Retina (tissue), 1 donor: ENCODE results near the gene DSCAM.

Source experiments
- DNase-seq: peaks from one replicate; pipeline ENCODE4 v3.0.0-alpha.2; 2016

The DSCAM gene

DNA sequence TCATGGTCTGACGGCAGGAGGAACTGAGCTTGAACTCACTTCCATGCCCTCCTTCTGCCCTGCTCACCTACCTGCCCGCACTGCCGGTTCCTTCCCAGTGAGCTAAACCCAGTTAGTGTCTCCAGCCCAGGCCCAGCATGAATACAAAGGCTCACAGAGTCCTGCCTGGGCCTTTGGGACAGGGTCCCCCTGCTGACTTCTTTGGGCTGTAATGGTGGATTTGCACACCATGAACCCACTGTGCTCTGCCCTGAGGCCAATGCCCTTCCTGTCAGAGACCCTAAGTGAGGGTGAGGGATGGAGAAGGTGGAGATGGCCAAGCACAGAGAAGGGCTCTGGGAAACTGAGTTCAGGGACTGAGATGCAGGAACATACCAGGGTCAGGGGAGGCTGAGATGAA, 826.3 kb downstream of the DSCAM start:
- no peak for DNase-seq

DNA sequence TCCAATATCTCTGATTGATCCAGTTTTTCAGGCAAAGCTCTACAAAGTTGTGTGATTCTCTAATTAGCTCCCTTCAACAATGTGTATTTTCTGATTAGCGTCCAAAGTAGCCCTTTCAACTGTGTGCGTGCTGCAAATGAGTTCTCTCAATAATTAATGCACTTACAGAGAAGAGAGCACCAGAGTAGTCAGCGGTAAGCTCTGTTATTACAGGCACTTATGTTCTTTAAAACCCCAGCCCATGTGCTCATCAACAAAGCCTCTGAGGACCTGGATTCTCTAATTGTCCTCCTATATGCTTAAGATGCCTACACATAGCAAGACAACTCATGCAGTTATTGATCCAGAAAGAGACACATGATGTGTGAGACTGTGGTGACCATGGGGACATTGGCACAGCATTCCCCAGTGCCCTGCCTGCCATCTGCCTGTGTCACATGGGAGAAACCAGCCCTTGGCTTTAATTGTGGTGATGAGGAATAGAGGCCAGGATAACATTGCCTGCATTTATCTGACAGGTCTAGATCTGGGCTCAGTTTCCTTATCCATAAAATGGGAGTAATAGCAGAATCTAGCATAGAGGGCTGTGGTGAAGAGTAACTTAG, 828.0 kb downstream of the DSCAM start:
- DNase-seq, result peak; percentile 49

DNA sequence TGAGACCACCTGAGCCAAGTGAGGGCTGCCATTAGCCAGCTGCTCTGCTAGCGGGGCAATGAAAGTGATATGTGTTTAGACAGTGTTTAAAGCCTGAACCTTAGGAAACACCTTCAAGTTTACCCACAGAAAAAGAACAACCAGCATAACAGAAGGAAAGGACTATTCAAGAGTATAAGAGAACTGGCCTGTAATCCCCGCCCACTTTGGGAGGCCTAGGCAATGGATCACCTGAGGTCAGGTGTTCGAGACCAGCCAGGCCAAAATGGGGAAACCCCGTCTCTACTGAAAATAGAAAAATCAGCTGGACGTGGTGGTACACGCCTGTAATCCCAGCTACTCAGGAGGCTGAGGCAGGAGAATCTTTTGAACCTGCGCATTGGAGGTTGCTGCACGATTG, 830.3 kb downstream of the DSCAM start:
- no peak for DNase-seq

GRCh38 chr21:40016234-40016633, 830.7 kb downstream of the DSCAM start:
- no peak for DNase-seq

DNA sequence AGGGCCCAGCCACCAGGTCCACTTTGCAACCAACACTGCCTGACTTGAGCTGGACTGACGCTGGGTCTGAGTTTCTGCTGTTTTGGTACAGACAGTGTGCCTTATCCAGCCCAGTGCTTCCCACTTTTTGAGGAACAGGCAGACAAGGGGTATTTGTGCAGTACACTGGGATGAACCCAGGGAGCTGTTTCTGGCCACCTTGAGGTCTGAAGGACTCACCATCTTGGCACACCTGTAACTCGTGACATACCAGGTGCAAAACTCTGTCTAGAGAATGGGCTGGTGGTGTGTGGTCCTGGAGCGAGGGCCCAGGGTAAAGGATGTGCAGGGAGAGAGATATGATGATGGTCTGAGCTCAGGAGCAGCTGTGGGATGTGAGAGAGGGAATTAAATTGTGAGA, 831.1 kb downstream of the DSCAM start:
- DNase-seq, result no peak

- DNase-seq, result no peak
Measured at GRCh38 chr21:40014394-40014793, 832.6 kb downstream of the DSCAM start.

DNA sequence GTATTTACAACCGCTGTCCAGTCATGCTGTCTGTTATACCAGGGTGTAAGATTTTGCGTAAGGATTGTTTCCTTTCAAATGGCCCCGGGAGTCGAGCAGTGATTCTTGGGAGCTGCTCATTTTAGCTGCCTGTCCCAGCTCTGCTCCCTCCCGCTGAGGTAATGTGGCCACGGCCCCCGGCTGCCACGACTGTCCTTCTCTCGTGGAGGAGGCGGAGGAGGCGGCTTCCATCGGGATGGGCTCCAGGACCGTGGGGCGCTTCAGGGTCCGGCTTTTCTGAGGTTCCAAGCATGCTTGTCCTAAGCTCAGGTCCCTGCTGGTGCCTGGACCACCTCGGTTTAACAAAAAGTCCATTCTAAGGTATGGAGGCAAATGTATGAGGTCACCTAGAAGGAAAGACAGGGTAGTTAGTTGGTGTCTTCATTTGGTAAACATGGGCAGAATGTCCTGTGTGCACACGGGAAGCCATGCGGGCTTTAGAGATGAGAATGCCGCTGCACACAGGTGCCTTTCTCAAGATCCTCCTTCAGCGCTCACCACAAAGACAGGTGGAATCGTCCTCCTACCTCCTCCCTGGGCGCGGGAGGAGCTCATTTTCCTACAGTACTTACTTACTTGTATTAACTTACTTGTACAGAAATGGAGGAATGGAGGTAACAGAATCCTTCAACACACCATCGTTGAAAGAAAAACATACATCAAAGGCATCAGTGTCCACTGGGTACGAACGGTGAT, 833.8 kb downstream of the DSCAM start:
- no peak for DNase-seq

DNA sequence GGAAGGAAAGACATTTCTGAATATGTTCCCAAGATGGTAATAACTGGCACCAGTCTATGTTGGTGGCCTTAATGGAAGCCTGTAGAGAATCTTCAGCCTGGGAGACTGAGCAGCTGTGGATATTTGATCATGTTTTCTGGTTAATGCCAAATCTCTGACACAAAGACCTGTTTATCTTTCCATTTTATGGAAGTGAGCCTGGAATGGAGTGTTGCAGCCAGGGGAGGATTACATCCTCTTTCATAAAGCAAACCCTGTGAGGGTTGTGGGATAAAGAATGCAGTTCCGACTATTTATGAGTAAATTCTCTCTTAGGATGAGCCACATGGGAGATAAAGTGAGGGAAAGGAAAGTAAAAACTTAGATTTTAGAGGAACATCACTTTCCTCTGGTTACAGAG, 835.6 kb downstream of the DSCAM start:
- no peak for DNase-seq

DNA sequence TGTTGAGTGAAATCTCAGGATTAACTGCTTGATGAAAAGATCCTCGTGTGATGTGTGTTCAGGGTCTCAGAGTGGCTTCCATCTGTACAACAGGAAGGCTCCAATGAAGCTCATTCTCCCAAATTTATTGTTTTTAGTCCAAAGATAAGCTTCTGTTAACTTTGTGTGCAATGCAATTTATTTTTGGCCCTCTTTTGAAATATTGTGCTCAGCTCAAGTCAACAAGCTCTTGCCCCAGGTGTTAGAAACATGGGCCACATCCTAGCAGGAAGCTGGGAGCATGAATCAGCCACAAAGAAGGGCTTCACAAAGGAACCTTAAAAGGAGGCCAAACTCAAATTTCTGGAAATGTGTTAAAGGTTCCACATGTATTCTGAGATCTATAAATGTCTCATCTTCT, 844.0 kb downstream of the DSCAM start:
- DNase-seq, result no peak

GRCh38 chr21:39984286-39984991, 862.5 kb downstream of the DSCAM start:
- no peak for DNase-seq

DNA sequence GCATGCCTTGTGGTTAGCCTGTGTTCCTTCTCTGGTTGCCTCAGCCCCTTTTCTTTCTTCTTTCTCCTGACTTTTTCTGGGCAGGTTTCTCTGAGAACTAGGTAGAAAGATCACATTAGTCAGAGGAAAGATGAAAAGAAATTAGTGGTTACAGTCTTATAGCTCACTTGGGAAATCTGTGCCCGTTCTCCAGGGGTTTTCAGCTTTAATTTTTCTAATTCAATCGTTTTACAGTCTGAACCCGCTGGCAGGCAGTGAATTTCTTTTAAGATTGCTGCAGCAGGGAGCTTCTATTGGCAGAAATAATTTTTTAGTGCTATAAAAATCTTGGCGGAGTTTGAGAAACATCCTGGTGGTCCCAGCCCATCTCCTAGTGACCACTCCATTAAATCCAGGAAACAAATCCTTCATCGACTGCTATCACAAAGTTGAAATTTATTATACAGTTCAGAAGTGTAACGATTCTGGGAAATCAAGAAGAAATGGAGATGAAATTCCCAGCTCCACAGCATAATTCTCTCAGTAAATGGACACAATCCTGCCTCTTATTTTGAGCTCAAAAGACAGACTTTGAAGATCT, 866.6 kb downstream of the DSCAM start:
- DNase-seq, result no peak

- no peak for DNase-seq
Measured at GRCh38 chr21:39979321-39979720, 867.6 kb downstream of the DSCAM start.

DNA sequence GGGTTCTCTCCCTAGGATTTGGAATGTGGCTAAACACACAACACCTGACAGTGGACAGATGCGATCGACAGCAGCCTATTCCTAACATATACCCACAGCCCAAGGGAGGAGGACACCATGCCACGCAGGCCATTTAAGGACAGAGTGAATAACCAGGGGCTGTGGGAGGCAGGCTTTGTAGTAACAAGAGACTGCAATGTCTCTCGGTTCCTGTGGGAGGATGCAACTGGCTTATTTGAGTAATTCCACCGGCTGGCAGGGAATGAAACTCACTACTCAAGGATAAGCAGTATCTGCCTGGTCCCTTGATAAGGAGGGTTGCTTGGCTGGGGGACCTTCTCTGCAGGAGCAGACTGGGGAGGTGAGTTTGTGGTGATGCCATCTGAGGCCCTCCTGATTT, 870.2 kb downstream of the DSCAM start:
- no peak for DNase-seq

- DNase-seq, result no peak
Measured at GRCh38 chr21:39972976-39973770, 873.8 kb downstream of the DSCAM start.

- no peak for DNase-seq
Measured at GRCh38 chr21:39972471-39972870, 874.5 kb downstream of the DSCAM start.

GRCh38 chr21:39971956-39972355, 875.0 kb downstream of the DSCAM start:
- no peak for DNase-seq

GRCh38 chr21:39969691-39970364, 877.1 kb downstream of the DSCAM start:
- DNase-seq, result no peak

DNA sequence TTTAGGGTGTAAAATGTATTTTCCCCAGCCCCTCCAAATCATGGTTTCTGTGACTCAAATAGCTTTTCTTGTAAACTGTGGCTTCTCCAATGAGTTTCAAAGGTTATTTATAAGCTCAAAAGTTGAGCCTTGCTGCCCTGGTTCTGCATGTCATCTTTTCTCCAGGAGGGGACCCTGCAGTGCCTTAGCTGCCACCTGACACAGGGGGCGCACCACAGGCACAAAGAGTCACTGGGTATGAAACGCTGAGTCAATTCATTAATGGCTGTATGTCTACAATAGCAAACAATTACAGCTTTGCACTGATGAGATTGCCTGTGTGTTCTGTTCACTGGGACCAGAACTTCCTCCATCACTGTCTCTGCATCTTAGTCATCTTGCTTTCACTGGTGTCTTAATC, 878.9 kb downstream of the DSCAM start:
- no peak for DNase-seq

GRCh38 chr21:39966786-39967185, 880.2 kb downstream of the DSCAM start:
- DNase-seq, result no peak

GRCh38 chr21:39965026-39965425, 881.9 kb downstream of the DSCAM start:
- DNase-seq, result no peak

DNA sequence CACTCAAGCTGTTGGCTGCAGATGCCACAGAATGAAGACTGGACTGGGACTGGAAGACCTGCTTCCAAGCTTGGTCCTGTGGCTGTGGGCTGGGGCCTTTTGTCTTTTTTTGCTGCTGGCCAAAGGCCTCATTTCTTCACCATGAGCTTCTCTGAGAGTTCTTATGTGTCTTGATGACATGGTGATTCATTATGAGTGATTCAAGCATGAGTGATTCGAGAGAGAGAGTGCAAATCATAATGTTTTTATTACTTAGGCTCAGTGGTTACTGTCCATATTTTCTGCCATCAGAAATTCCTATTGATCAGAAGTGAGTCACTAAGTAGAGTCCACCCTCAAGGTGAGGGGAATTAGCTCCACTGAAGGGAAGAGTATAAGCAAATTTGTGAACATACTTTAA, 885.7 kb downstream of the DSCAM start:
- DNase-seq, result no peak
